Activated B cell treated with CpG ODN at 0.5 μM for 24 hours (primary cell): Measurements from ENCODE around the gene PGF. TPM values are rescaled to one million over a fixed set of nuclear protein-coding genes. Genes with fewer than 3 reads are reported as not detected.

ENCODE experiments used
- ATAC-seq: fragments of 200-7000 bp; cut with Tn5 transposase; one replicate; pipeline ENCODE4 v1.10.0; 2021; ENCODE audit warnings: low read depth, mild to moderate bottlenecking, moderate library complexity
- CTCF ChIA-PET: fragments of 350-600 bp; sonication (Branson Sonifier 250); formaldehyde crosslinking; loops from one replicate; lab custom pipeline; 2021; ENCODE audit warnings: antibody characterized with exemption; lab: Charles Lee
- POLR2A ChIA-PET: fragments of 350-600 bp; sonication (Branson Sonifier 250); formaldehyde crosslinking; loops from one replicate; lab custom pipeline; 2021; ENCODE audit warnings: antibody characterized with exemption; lab: Charles Lee
- DNase-seq: peaks from one replicate; pipeline ENCODE4 v3.0.0; 2022
- H3K27ac Mint-ChIP-seq: one replicate; pipeline ENCODE4 v1.8.0; 2020; ENCODE audit warnings: mixed read lengths
- H3K27me3 Mint-ChIP-seq: one replicate; pipeline ENCODE4 v1.8.0; 2021; ENCODE audit warnings: mixed read lengths
- H3K36me3 Mint-ChIP-seq: one replicate; pipeline ENCODE4 v1.8.0; 2021; ENCODE audit warnings: low read depth, mixed read lengths
- H3K4me1 Mint-ChIP-seq: one replicate; pipeline ENCODE4 v1.8.0; 2021; ENCODE audit warnings: mixed read lengths
- H3K4me3 Mint-ChIP-seq: one replicate; pipeline ENCODE4 v1.8.0; 2020; ENCODE audit warnings: mild to moderate bottlenecking, mixed read lengths
- H3K9me3 Mint-ChIP-seq: one replicate; pipeline ENCODE4 v1.8.0; 2020; ENCODE audit warnings: mixed read lengths
- CTCF ChIP-seq: fragments of 200-600 bp; IDR thresholded peaks from one replicate; pipeline ENCODE4 v1.8.0; 2022; ENCODE audit warnings: antibody characterized with exemption, mild to moderate bottlenecking
- intact Hi-C: fragments of 100-400 bp; cut with micrococcal nuclease; formaldehyde crosslinking; loops from one replicate; pipeline ENCODE4 v1.15.1; 2024
- total RNA-seq: library from RNA; stranded (reverse); gene quantifications from 2 replicates; pipeline ENCODE4 v1.2.3, GENCODE V29; 2022

PGF gene
- total RNA-seq, 1 donor from 2014 or later: not detected

GRCh38 chr14:74975059-74975810 lies 19.8 kb upstream of the PGF start:
- H3K4me3 Mint-ChIP-seq: no peak overlapping the region
- ChIA-PET CTCF (no interaction called here), POLR2A (no interaction called here)

GRCh38 chr14:74974364-74975058 lies 19.1 kb upstream of the PGF start:
- ChIA-PET POLR2A (no interaction called here), CTCF (no interaction called here)
- no peak for TF ChIP-seq CTCF
- H3K27ac Mint-ChIP-seq: no peak overlapping the region
- DNase-seq (no peak), ATAC-seq (no peak)
- no peaks in the 10 kb centered on the region for H3K27me3 Mint-ChIP-seq
- H3K36me3 Mint-ChIP-seq: no peaks in the 10 kb centered on the region
- H3K4me1 Mint-ChIP-seq: no peaks in the 10 kb centered on the region
- H3K9me3 Mint-ChIP-seq: no peaks in the 10 kb centered on the region
- intact Hi-C loops: no loop called here
- H3K4me3 Mint-ChIP-seq: no peak overlapping the region

More at GRCh38 chr14:74975059-74975810, 19.8 kb upstream of the PGF start:
- no peak for TF ChIP-seq CTCF
- no peak overlapping the region for H3K27ac Mint-ChIP-seq
- intact Hi-C loops: no loop called here
- H3K27me3 Mint-ChIP-seq: no peaks in the 10 kb centered on the region
- ATAC-seq (no peak), DNase-seq (no peak)
- no peaks in the 10 kb centered on the region for H3K9me3 Mint-ChIP-seq
- H3K36me3 Mint-ChIP-seq: no peaks in the 10 kb centered on the region
- no peaks in the 10 kb centered on the region for H3K4me1 Mint-ChIP-seq

GRCh38 chr14:74973905-74974363 lies 18.5 kb upstream of the PGF start:
- DNase-seq: no peak
- H3K27ac Mint-ChIP-seq: no peak overlapping the region
- CTCF ChIA-PET: no interaction called here
- POLR2A ChIA-PET: no interaction called here
- no peak for TF ChIP-seq CTCF
- no peaks in the 10 kb centered on the region for H3K27me3 Mint-ChIP-seq
- intact Hi-C loops: no loop called here
- ATAC-seq: no peak
- no peaks in the 10 kb centered on the region for H3K9me3 Mint-ChIP-seq
- H3K36me3 Mint-ChIP-seq: no peaks in the 10 kb centered on the region
- H3K4me1 Mint-ChIP-seq: no peaks in the 10 kb centered on the region
- H3K4me3 Mint-ChIP-seq: no peak overlapping the region

- ChIA-PET POLR2A (no interaction called here), CTCF (no interaction called here)
- intact Hi-C loops: no loop called here
- no peak for DNase-seq
- no peaks in the 10 kb centered on the region for H3K36me3 Mint-ChIP-seq
- H3K4me3 Mint-ChIP-seq: no peak overlapping the region
- no peak overlapping the region for H3K27ac Mint-ChIP-seq
- no peak for TF ChIP-seq CTCF
- H3K4me1 Mint-ChIP-seq: no peaks in the 10 kb centered on the region
- no peak for ATAC-seq
- no peaks in the 10 kb centered on the region for H3K9me3 Mint-ChIP-seq
- H3K27me3 Mint-ChIP-seq: no peaks in the 10 kb centered on the region
Measured at GRCh38 chr14:74973003-74973653, 17.7 kb upstream of the PGF start.

- Mint-ChIP-seq H3K9me3 (no peaks in the 10 kb centered on the region), H3K4me3 (no peak overlapping the region), H3K4me1 (no peaks in the 10 kb centered on the region), H3K27me3 (no peaks in the 10 kb centered on the region), H3K36me3 (no peaks in the 10 kb centered on the region), H3K27ac (no peak overlapping the region)
- DNase-seq: no peak
- ChIA-PET CTCF (interaction anchor here (1.0 kb wide), 1 partner anchor 39 kb away, joined by 3 read pairs; no protein-coding TSS in a partner anchor), POLR2A (no interaction called here)
- no peak for ATAC-seq
- intact Hi-C loops: loop anchor here (2.0 kb wide), 1 partner anchor 14 kb away; the partner anchor contains the start of gene PGF
- TF ChIP-seq CTCF: no peak
Measured at GRCh38 chr14:74968811-74969210, 13.4 kb upstream of the PGF start.
